Breast epithelium (tissue), 4 donors: ENCODE results near the gene ORAI2. TPM values are rescaled to one million over a fixed set of nuclear protein-coding genes. Genes with fewer than 3 reads are reported as not detected.
"Not testable (repeated sequence)": the region's sequence is repeated elsewhere in the genome, so short reads cannot be mapped to it uniquely, and the experiment has no call there.

Experiments
- DNase-seq, 2 donors: peaks; one replicate each; pipeline ENCODE4 v3.0.0-alpha.2; 2019; ENCODE audit warnings: low spot score in 2 of 2
- H3K27ac ChIP-seq, 2 donors: fragments of 200-600 bp; sonication (generic) in 1 of 2; one replicate each; pipeline ENCODE4 v1.5.1; 2016 to 2019; ENCODE audit warnings: mild to moderate bottlenecking in 1 of 2
- H3K27me3 ChIP-seq, 2 donors: fragments of 200-600 bp; sonication (generic) in 1 of 2; one replicate each; pipeline versions ENCODE4 v1.5.1 to v1.6.0; 2017 to 2019; ENCODE audit warnings: control low read depth in 1 of 2, mild to moderate bottlenecking in 1 of 2
- H3K36me3 ChIP-seq: fragments of 200-600 bp; one replicate; pipeline ENCODE4 v1.5.1; 2019
- H3K4me1 ChIP-seq, 2 donors: fragments of 200-600 bp; sonication (generic); one replicate each; pipeline ENCODE4 v1.5.1; 2016 to 2019; ENCODE audit warnings: control low read depth in 1 of 2
- H3K4me3 ChIP-seq, 3 donors: fragments of 200-600 bp; sonication (generic); 1 replicate in 2 of 3; 2 replicates in 1 of 3; pipeline ENCODE4 v1.5.1; 2016 to 2019; ENCODE audit warnings: mild to moderate bottlenecking in 3 of 3, moderate library complexity in 2 of 3
- H3K9me3 ChIP-seq, 2 donors: fragments of 200-600 bp; sonication (generic) in 1 of 2; one replicate each; pipeline ENCODE4 v1.5.1; 2016 to 2019; ENCODE audit warnings: control low read depth in 1 of 2
- CTCF ChIP-seq, 3 donors: fragments of 450-650 bp; IDR thresholded peaks; one replicate each; pipeline ENCODE4 v1.5.1; 2016 to 2017; ENCODE audit warnings: antibody characterized with exemption in 3 of 3, mild to moderate bottlenecking in 3 of 3, moderate library complexity in 3 of 3
- POLR2AphosphoS5 ChIP-seq, 3 donors: sonication (generic); formaldehyde crosslinking; IDR thresholded peaks; one replicate each; pipeline ENCODE4 v1.6.1; 2017; ENCODE audit warnings: antibody characterized with exemption in 3 of 3
- intact Hi-C: fragments of 100-400 bp; cut with DNase I; formaldehyde crosslinking; loops from one replicate; pipeline ENCODE4 v1.15.1; 2023; ENCODE audit warnings: low total_unique reads
- total RNA-seq, 3 donors: library from RNA; depleted of rRNA; stranded (reverse); fragments of >200 nt; gene quantifications; one replicate each; pipeline ENCODE4 v1.1.0, GENCODE V29; 2016

The ORAI2 gene
- total RNA-seq, 3 donors from 2014 or later: 8.3 to 24.9 (median 18.1) TPM

- H3K4me1 ChIP-seq, H3K36me3 ChIP-seq, H3K27me3 ChIP-seq, H3K27ac ChIP-seq, intact Hi-C loops, H3K9me3 ChIP-seq: not testable (repeated sequence)
- H3K4me3 ChIP-seq: peak within 1 kb of the TSS; percentile 48 to 68 (median 55)
- TF ChIP-seq CTCF (IDR thresholded peaks at IDR 0.05) (peak in 1 of 3 donors; percentile 24), POLR2AphosphoS5 (IDR thresholded peaks at IDR 0.05) (peak in 1 of 3 donors; percentile 34)
- DNase-seq: peak; percentile 74 to 84
Observed at GRCh38 chr7:102478314-102479208, 45.2 kb downstream of the ORAI2 start, which contains the start of gene POLR2J. TSS of gene POLR2J (minus strand) at chr7:102478922. CDS start at chr7:102478860, 62 bp downstream.

- H3K27ac ChIP-seq, DNase-seq, H3K36me3 ChIP-seq, H3K4me1 ChIP-seq, intact Hi-C loops, H3K27me3 ChIP-seq, H3K9me3 ChIP-seq, H3K4me3 ChIP-seq: not testable (repeated sequence)
Observed at GRCh38 chr7:102479209-102479584, 45.8 kb downstream of the ORAI2 start.

GRCh38 chr7:102479982-102480637 is 46.7 kb downstream of the ORAI2 start:
- peak in 1 of 2 donors; percentile 35 for DNase-seq
- H3K27ac ChIP-seq, H3K4me1 ChIP-seq, H3K27me3 ChIP-seq, intact Hi-C loops, H3K9me3 ChIP-seq, H3K36me3 ChIP-seq, H3K4me3 ChIP-seq: not testable (repeated sequence)
- peak in 2 of 3 donors; percentile 42 for TF ChIP-seq CTCF (IDR thresholded peaks at IDR 0.05)

GRCh38 chr7:102481962-102482361 is 48.6 kb downstream of the ORAI2 start:
- H3K27me3 ChIP-seq, H3K27ac ChIP-seq, H3K4me3 ChIP-seq, intact Hi-C loops, H3K36me3 ChIP-seq, H3K9me3 ChIP-seq, H3K4me1 ChIP-seq: not testable (repeated sequence)
- DNase-seq: peak in 1 of 2 donors; percentile 14

GRCh38 chr7:102484317-102484716 is 50.9 kb downstream of the ORAI2 start:
- intact Hi-C loops, H3K36me3 ChIP-seq, H3K4me1 ChIP-seq, H3K9me3 ChIP-seq, DNase-seq, H3K27ac ChIP-seq, H3K4me3 ChIP-seq, H3K27me3 ChIP-seq: not testable (repeated sequence)

GRCh38 chr7:102490529-102491075 is 57.2 kb downstream of the ORAI2 start:
- DNase-seq: peak in 1 of 2 donors; percentile 13
- H3K4me1 ChIP-seq, H3K27ac ChIP-seq, H3K9me3 ChIP-seq, H3K27me3 ChIP-seq, intact Hi-C loops, H3K36me3 ChIP-seq, H3K4me3 ChIP-seq: not testable (repeated sequence)

GRCh38 chr7:102493220-102493935 is 60.0 kb downstream of the ORAI2 start:
- H3K4me3 ChIP-seq, H3K9me3 ChIP-seq, H3K27ac ChIP-seq, H3K36me3 ChIP-seq, H3K27me3 ChIP-seq, H3K4me1 ChIP-seq, intact Hi-C loops, DNase-seq: not testable (repeated sequence)

GRCh38 chr7:102494026-102494425 is 60.7 kb downstream of the ORAI2 start:
- H3K36me3 ChIP-seq, H3K27ac ChIP-seq, H3K4me1 ChIP-seq, H3K9me3 ChIP-seq, H3K27me3 ChIP-seq, intact Hi-C loops: not testable (repeated sequence)
- DNase-seq: peak in 1 of 2 donors; percentile 17
- peak overlapping the region in 1 of 3 donors; percentile 32 for H3K4me3 ChIP-seq

GRCh38 chr7:102494473-102495149 is 61.2 kb downstream of the ORAI2 start:
- DNase-seq, H3K27me3 ChIP-seq, intact Hi-C loops, H3K27ac ChIP-seq, H3K4me3 ChIP-seq, H3K4me1 ChIP-seq, H3K9me3 ChIP-seq, H3K36me3 ChIP-seq: not testable (repeated sequence)

- H3K36me3 ChIP-seq, H3K4me1 ChIP-seq, intact Hi-C loops, H3K27ac ChIP-seq, H3K9me3 ChIP-seq, DNase-seq, H3K4me3 ChIP-seq, H3K27me3 ChIP-seq: not testable (repeated sequence)
Observed at GRCh38 chr7:102496861-102497260, 63.5 kb downstream of the ORAI2 start.
